ENCODE results near the gene GZF1. TPM values are rescaled to one million over a fixed set of nuclear protein-coding genes. Genes with fewer than 3 reads are reported as not detected.
A peak's percentile ranks its signal among the peaks of the same experiment; 100 is the strongest.

Gene GZF1
- total RNA-seq, 2 donors from 2014 or later, result 5.6 to 9.2 TPM

GRCh38 chr20:23408957-23409356 is 47.0 kb downstream of the GZF1 start:
- H3K9me3 Mint-ChIP-seq, result no peaks in the 10 kb centered on the region
- DNase-seq (ENCODE audit: low spot score in 2 of 2), result no peak
- H3K36me3 Mint-ChIP-seq, result no peaks in the 10 kb centered on the region
- no peak for ATAC-seq
- H3K27ac Mint-ChIP-seq, result no peak overlapping the region

GRCh38 chr20:23409800-23410199 is 47.8 kb downstream of the GZF1 start:
- DNase-seq (ENCODE audit: low spot score in 2 of 2) (no peak), ATAC-seq (no peak)
- no peak overlapping the region for H3K27ac Mint-ChIP-seq
- no peaks in the 10 kb centered on the region for H3K9me3 Mint-ChIP-seq
- H3K36me3 Mint-ChIP-seq, result no peaks in the 10 kb centered on the region

- H3K27ac Mint-ChIP-seq, result no peak overlapping the region
- ATAC-seq (no peak), DNase-seq (ENCODE audit: low spot score in 2 of 2) (no peak)
- H3K9me3 Mint-ChIP-seq, result no peaks in the 10 kb centered on the region
- H3K36me3 Mint-ChIP-seq, result no peaks in the 10 kb centered on the region
These were observed 49.1 kb downstream of the GZF1 start for GRCh38 chr20:23410916-23411695.

GRCh38 chr20:23412026-23412425 is 50.0 kb downstream of the GZF1 start:
- Mint-ChIP-seq H3K27ac (no peak overlapping the region), H3K9me3 (no peaks in the 10 kb centered on the region), H3K36me3 (no peaks in the 10 kb centered on the region)
- ATAC-seq, result no peak
- DNase-seq (ENCODE audit: low spot score in 2 of 2), result no peak

GRCh38 chr20:23413862-23414422 is 52.0 kb downstream of the GZF1 start:
- ATAC-seq, result no peak

GRCh38 chr20:23414526-23415188 is 52.7 kb downstream of the GZF1 start:
- ATAC-seq (no peak), DNase-seq (ENCODE audit: low spot score in 2 of 2) (no peak)
- Mint-ChIP-seq H3K27ac (no peak overlapping the region), H3K9me3 (no peaks in the 10 kb centered on the region), H3K36me3 (no peaks in the 10 kb centered on the region)

More at GRCh38 chr20:23413862-23414422, 52.0 kb downstream of the GZF1 start:
- Mint-ChIP-seq H3K9me3 (no peaks in the 10 kb centered on the region), H3K36me3 (no peaks in the 10 kb centered on the region), H3K27ac (no peak overlapping the region)
- DNase-seq (ENCODE audit: low spot score in 2 of 2), result no peak

- no peak overlapping the region for H3K27ac Mint-ChIP-seq
- ATAC-seq (no peak), DNase-seq (ENCODE audit: low spot score in 2 of 2) (no peak)
- H3K36me3 Mint-ChIP-seq, result peaks cover 0 to 6% of the 10 kb centered on the region in 2 donors
- no peaks in the 10 kb centered on the region for H3K9me3 Mint-ChIP-seq
These were observed 53.6 kb downstream of the GZF1 start for GRCh38 chr20:23415555-23415954.

GRCh38 chr20:23415959-23416583 is 54.1 kb downstream of the GZF1 start:
- no peak for DNase-seq (ENCODE audit: low spot score in 2 of 2)
- ATAC-seq, result no peak
- peaks cover 0 to 6% of the 10 kb centered on the region in 2 donors for H3K36me3 Mint-ChIP-seq
- H3K9me3 Mint-ChIP-seq, result no peaks in the 10 kb centered on the region
- no peak overlapping the region for H3K27ac Mint-ChIP-seq

- Mint-ChIP-seq H3K9me3 (no peaks in the 10 kb centered on the region), H3K27ac (no peak overlapping the region), H3K36me3 (peaks cover 0 to 6% of the 10 kb centered on the region in 2 donors)
- ATAC-seq, result no peak
- no peak for DNase-seq (ENCODE audit: low spot score in 2 of 2)
These were observed 55.9 kb downstream of the GZF1 start for GRCh38 chr20:23417861-23418260.

- no peak for DNase-seq (ENCODE audit: low spot score in 2 of 2)
- Mint-ChIP-seq H3K9me3 (no peaks in the 10 kb centered on the region), H3K36me3 (peaks cover 0 to 6% of the 10 kb centered on the region in 2 donors), H3K27ac (peak overlapping the region; percentile 88 to 95)
- ATAC-seq, result no peak
These were observed 57.6 kb downstream of the GZF1 start for GRCh38 chr20:23419657-23419994.

GRCh38 chr20:23419995-23420901 is 58.3 kb downstream of the GZF1 start:
- DNase-seq (ENCODE audit: low spot score in 2 of 2), result peak; percentile 27 to 61
- peak; percentile 25 to 40 for ATAC-seq
- Mint-ChIP-seq H3K27ac (peak overlapping the region; percentile 88 to 95), H3K36me3 (peaks cover 0 to 6% of the 10 kb centered on the region in 2 donors), H3K9me3 (no peaks in the 10 kb centered on the region)

GRCh38 chr20:23420943-23421931 is 59.3 kb downstream of the GZF1 start, which contains the start of gene NAPB:
TSS of gene NAPB (minus strand) at chr20:23421488. CDS start at chr20:23421402, 86 bp downstream.
- no peaks in the 10 kb centered on the region for H3K9me3 Mint-ChIP-seq
- DNase-seq (ENCODE audit: low spot score in 2 of 2) (peak; percentile 90 to 91), ATAC-seq (peak; percentile 99 to 100)
- peak within 1 kb of the TSS; percentile 55 to 88 for H3K27ac Mint-ChIP-seq
- peaks cover 0 to 6% of the 10 kb centered on the region in 2 donors for H3K36me3 Mint-ChIP-seq
